ENCODE measurements around the gene DLX4. TPM values are rescaled to one million over a fixed set of nuclear protein-coding genes. Genes with fewer than 3 reads are reported as not detected.

Gene DLX4
- total RNA-seq, 1 donor from 2014 or later: 0.29 TPM

DNA sequence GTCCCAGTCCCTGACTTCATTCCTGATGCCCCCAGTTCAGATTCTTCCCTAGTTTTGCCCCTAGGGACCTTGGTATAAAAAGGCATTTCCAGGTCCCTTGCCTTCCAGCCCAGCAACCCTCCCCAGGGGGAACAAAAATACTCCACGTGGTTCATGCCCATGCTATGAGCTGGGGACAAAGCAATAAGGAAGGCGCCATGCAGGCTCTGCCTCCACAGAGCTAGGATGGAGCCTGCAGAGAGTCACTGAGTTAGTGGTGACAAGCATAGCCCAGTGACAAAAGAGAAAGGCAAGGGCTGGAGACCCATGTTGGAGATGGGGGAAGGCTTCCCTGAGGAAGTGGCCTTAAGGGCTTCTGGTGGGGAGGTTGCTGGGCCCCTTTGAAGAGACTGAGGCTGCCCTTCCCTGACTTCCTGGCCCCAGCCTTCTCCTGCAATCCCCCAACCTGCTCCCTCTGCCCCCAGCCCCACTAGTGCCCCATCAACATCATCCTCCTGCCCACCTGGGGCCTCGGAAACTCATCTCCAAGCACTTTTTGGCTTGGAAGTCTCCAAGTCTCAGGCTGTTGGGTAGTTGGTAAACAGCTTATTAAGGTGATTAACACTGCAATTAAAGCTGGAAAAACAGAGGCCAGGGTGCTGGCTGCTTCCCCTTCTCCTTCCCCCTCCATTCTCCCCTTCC lies 16.5 kb downstream of the DLX4 start:
- no peak overlapping the region for H3K4me3 Mint-ChIP-seq (ENCODE audit: unreplicated experiment)
- peaks cover 2% of the 10 kb centered on the region for H3K4me1 Mint-ChIP-seq (ENCODE audit: low read depth, unreplicated experiment)
- TF ChIP-seq, protein P1, sequence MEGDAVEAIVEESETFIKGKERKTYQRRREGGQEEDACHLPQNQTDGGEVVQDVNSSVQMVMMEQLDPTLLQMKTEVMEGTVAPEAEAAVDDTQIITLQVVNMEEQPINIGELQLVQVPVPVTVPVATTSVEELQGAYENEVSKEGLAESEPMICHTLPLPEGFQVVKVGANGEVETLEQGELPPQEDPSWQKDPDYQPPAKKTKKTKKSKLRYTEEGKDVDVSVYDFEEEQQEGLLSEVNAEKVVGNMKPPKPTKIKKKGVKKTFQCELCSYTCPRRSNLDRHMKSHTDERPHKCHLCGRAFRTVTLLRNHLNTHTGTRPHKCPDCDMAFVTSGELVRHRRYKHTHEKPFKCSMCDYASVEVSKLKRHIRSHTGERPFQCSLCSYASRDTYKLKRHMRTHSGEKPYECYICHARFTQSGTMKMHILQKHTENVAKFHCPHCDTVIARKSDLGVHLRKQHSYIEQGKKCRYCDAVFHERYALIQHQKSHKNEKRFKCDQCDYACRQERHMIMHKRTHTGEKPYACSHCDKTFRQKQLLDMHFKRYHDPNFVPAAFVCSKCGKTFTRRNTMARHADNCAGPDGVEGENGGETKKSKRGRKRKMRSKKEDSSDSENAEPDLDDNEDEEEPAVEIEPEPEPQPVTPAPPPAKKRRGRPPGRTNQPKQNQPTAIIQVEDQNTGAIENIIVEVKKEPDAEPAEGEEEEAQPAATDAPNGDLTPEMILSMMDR (IDR thresholded peaks at IDR 0.05; ENCODE audit: partially characterized antibody, unreplicated experiment): no peak
- H3K36me3 Mint-ChIP-seq (ENCODE audit: unreplicated experiment): no peaks in the 10 kb centered on the region
- peaks cover 19% of the 10 kb centered on the region for H3K27me3 Mint-ChIP-seq (ENCODE audit: unreplicated experiment)
- H3K27ac Mint-ChIP-seq (ENCODE audit: unreplicated experiment): no peak overlapping the region
- peaks cover 5% of the 10 kb centered on the region for H3K9me3 Mint-ChIP-seq (ENCODE audit: unreplicated experiment)
- no peak for DNase-seq

DNA sequence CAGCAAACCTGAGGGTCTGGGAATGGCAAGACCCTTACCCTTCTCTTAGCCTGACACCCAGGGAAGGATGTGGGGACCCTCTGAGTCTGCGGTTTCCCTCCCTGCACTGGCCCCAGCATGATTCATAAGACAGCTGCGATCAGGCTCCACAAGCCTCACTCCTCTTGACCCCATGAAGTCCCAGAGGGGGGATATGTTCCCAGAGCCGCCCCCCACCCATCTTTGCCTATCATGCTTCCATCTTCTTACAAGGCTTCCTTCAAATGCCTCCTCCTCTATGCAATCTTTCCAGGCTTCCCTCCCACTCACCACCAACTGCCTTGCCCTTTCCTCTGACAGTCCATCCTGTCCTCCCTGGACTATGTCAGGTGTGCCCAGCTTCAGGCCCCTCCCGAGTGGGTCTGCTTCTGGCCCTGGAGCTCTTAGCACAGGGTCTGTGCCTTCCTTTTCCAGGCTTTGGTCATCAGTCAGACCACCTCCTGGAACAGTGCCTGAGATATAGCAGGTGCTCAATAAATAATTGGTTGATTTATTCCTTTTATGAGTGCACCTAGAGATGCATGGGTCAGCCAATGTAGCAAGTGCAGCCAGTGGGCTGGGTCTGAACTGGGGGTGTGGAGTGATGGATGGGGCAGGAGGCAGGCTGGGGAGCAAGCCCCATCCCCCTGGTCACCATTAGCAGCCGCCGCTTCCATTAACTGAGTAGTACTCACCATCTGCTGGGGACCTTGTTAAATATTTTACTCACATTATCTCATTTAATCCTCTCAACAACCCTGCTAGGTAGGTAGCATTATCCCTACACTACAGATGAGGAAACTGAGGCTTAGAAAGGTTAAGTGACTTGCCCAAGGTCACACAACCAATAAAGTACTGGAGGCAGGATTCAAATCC lies 17.7 kb downstream of the DLX4 start:
- Mint-ChIP-seq H3K9me3 (ENCODE audit: unreplicated experiment) (peaks cover 5% of the 10 kb centered on the region), H3K4me1 (ENCODE audit: low read depth, unreplicated experiment) (no peaks in the 10 kb centered on the region), H3K27ac (ENCODE audit: unreplicated experiment) (no peak overlapping the region), H3K36me3 (ENCODE audit: unreplicated experiment) (no peaks in the 10 kb centered on the region), H3K27me3 (ENCODE audit: unreplicated experiment) (peaks cover 24% of the 10 kb centered on the region), H3K4me3 (ENCODE audit: unreplicated experiment) (no peak overlapping the region)
- no peak for DNase-seq
- TF ChIP-seq, protein P1 (IDR thresholded peaks at IDR 0.05; ENCODE audit: partially characterized antibody, unreplicated experiment): no peak

DNA sequence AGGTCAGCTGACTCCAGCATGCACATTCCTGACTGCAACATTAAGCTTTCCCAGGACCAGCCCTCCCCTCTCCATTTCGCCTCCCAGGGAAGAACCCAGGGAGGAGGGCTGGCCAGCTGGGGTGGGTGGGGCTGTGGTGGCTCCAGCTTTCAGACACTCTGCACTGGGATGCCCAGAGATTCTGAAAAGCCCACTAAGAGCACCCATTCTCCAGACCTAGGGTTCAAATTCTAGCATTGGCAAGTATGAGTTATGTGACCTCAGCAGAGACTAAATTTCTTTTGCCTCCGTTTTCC lies 18.2 kb downstream of the DLX4 start:
- H3K36me3 Mint-ChIP-seq (ENCODE audit: unreplicated experiment): no peaks in the 10 kb centered on the region
- peaks cover 8% of the 10 kb centered on the region for H3K9me3 Mint-ChIP-seq (ENCODE audit: unreplicated experiment)
- DNase-seq: no peak
- no peak overlapping the region for H3K27ac Mint-ChIP-seq (ENCODE audit: unreplicated experiment)
- TF ChIP-seq, protein P1 (IDR thresholded peaks at IDR 0.05; ENCODE audit: partially characterized antibody, unreplicated experiment): no peak
- no peak overlapping the region for H3K4me3 Mint-ChIP-seq (ENCODE audit: unreplicated experiment)
- no peaks in the 10 kb centered on the region for H3K4me1 Mint-ChIP-seq (ENCODE audit: low read depth, unreplicated experiment)
- H3K27me3 Mint-ChIP-seq (ENCODE audit: unreplicated experiment): peaks cover 25% of the 10 kb centered on the region

DNA sequence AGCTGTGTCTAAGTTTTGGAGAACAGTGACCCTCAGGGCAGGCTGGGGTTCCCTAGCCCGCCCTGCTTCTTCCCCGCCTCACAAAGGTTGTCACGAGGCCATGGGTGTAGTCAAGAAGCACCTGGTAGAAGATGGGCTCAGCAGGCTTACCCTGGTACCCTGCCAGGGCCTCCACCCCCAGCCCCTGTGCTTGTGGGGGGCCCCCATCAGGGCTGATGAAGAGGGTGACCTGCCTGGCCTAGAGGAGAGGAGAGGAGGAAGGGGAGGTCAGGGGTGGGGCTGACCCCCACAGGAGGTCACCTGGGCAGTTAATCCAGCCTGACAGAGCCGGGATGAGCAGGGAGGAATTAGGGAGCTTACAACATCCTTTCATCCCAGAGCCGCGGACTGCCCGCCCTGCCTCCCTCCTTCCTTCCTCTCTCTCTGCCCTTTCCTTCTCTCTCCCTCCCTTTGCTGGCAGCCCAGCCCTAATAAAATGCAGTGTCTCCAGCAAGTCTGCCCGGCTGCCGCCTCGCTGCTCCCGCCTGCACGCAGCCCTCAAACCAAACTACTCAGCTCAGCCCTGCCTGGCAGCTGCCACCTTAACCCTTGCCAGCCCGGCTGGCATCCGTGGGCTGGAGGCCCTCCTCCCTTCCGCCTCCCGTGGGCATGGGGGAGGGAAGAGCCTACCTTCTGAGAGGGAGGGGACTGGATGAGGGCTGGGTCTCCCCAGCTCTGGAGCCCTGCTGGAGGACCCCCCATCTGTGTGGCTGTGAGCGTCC lies 18.9 kb downstream of the DLX4 start:
- H3K36me3 Mint-ChIP-seq (ENCODE audit: unreplicated experiment): no peaks in the 10 kb centered on the region
- no peaks in the 10 kb centered on the region for H3K4me1 Mint-ChIP-seq (ENCODE audit: low read depth, unreplicated experiment)
- peaks cover 8% of the 10 kb centered on the region for H3K9me3 Mint-ChIP-seq (ENCODE audit: unreplicated experiment)
- TF ChIP-seq, protein P1 (IDR thresholded peaks at IDR 0.05; ENCODE audit: partially characterized antibody, unreplicated experiment): no peak
- no peak overlapping the region for H3K4me3 Mint-ChIP-seq (ENCODE audit: unreplicated experiment)
- no peak for DNase-seq
- peaks cover 29% of the 10 kb centered on the region for H3K27me3 Mint-ChIP-seq (ENCODE audit: unreplicated experiment)
- no peak overlapping the region for H3K27ac Mint-ChIP-seq (ENCODE audit: unreplicated experiment)

Data from glutamatergic neuron (in vitro differentiated cells).